ENCODE data around the gene MESP2. TPM values are rescaled to one million over a fixed set of nuclear protein-coding genes. Genes with fewer than 3 reads are reported as not detected.

The MESP2 gene
- total and polyA plus RNA-seq, 9 donors, result 0.19 TPM; not detected in 8

GRCh38 chr15:89794627-89795241 is 18.6 kb downstream of the MESP2 start:
- WGBS, 3 donors, result 4 to 11% (median 10%) methylated on average over 5 of the region's 5 CpGs
- H3K36me3 ChIP-seq, result no peaks in the 10 kb centered on the region
- no peak for DNase-seq
- no peaks in the 10 kb centered on the region for H3K9me3 ChIP-seq
- H3K27me3 ChIP-seq, result no peaks in the 10 kb centered on the region
- no peak overlapping the region for H3K4me3 ChIP-seq
- intact Hi-C loops (cut with DNase I), result no loop called here
- TF ChIP-seq POLR2A (IDR thresholded peaks at IDR 0.05), result no peak
- TF ChIP-seq CTCF (IDR thresholded peaks at IDR 0.05), result no peak
- no peak for TF ChIP-seq EP300 (IDR thresholded peaks at IDR 0.05)
- no peaks in the 10 kb centered on the region for H3K4me1 ChIP-seq (ENCODE audit: insufficient read depth)
- no peak overlapping the region for H3K27ac ChIP-seq

GRCh38 chr15:89795996-89796395 is 19.9 kb downstream of the MESP2 start:
- H3K27ac ChIP-seq, result no peak overlapping the region
- TF ChIP-seq POLR2A (IDR thresholded peaks at IDR 0.05) (no peak), EP300 (IDR thresholded peaks at IDR 0.05) (no peak), CTCF (IDR thresholded peaks at IDR 0.05) (no peak)
- no peak for DNase-seq
- no peak overlapping the region for H3K4me3 ChIP-seq
- no peaks in the 10 kb centered on the region for H3K4me1 ChIP-seq (ENCODE audit: insufficient read depth)
- no peaks in the 10 kb centered on the region for H3K36me3 ChIP-seq
- no peaks in the 10 kb centered on the region for H3K9me3 ChIP-seq
- no peaks in the 10 kb centered on the region for H3K27me3 ChIP-seq
- intact Hi-C loops (cut with DNase I), result no loop called here

GRCh38 chr15:89797678-89798201 is 21.6 kb downstream of the MESP2 start:
- Histone ChIP-seq H3K27me3 (no peaks in the 10 kb centered on the region), H3K4me1 (ENCODE audit: insufficient read depth) (no peaks in the 10 kb centered on the region), H3K36me3 (no peaks in the 10 kb centered on the region), H3K4me3 (no peak overlapping the region), H3K27ac (no peak overlapping the region), H3K9me3 (no peaks in the 10 kb centered on the region)
- intact Hi-C loops (cut with DNase I), result no loop called here
- WGBS, 3 donors, result 89 to 94% (median 90%) methylated on average over 4 of the region's 4 CpGs
- no peak for TF ChIP-seq EP300 (IDR thresholded peaks at IDR 0.05)
- TF ChIP-seq CTCF (IDR thresholded peaks at IDR 0.05), result no peak
- TF ChIP-seq POLR2A (IDR thresholded peaks at IDR 0.05), result no peak
- DNase-seq, result no peak

- TF ChIP-seq EP300 (IDR thresholded peaks at IDR 0.05) (no peak), POLR2A (IDR thresholded peaks at IDR 0.05) (no peak), CTCF (IDR thresholded peaks at IDR 0.05) (no peak)
- Histone ChIP-seq H3K27ac (no peak overlapping the region), H3K36me3 (no peaks in the 10 kb centered on the region), H3K9me3 (no peaks in the 10 kb centered on the region), H3K27me3 (no peaks in the 10 kb centered on the region), H3K4me1 (ENCODE audit: insufficient read depth) (no peaks in the 10 kb centered on the region), H3K4me3 (no peak overlapping the region)
- no peak for DNase-seq
- intact Hi-C loops (cut with DNase I), result no loop called here
- 69 to 76% (median 75%) methylated on average over 20 of the region's 20 CpGs for WGBS, 3 donors
These were observed 23.1 kb downstream of the MESP2 start for GRCh38 chr15:89799011-89799911.

Data from ovary (tissue), 9 donors.